Measurements from ENCODE around the gene GPR31. TPM values are rescaled to one million over a fixed set of nuclear protein-coding genes. Genes with fewer than 3 reads are reported as not detected.

GPR31 gene
- total and polyA plus RNA-seq, 2 of the 4 experiments (the other 2 are of a cell fraction): not detected

DNA sequence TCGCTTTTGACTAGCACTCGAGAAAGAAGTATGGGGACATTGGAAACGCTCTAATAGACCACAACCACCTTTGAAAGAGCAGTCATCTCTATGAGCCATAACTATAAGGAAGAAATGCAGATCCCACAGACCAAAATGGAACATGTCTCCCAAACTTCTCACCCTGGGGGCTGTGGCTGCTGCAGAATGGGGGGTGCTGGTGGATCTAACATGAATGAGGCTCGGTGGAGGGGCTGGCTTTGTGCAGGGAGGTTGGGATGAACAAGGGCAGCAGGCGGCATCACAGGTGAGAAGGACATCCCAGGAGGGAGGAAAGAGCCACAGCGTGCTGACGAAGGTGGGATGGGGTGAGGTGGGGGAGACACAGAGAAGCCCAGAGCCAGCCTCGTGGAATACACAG, 45.4 kb downstream of the GPR31 start:
- ATAC-seq (ENCODE audit: low read depth): no peak
- H3K27me3 ChIP-seq (ENCODE audit: control insufficient read depth, insufficient read depth, low read length): no peaks in the 10 kb centered on the region
- H2AK9ac ChIP-seq (replicated peaks; ENCODE audit: low read depth, low read length, poor library complexity): no peak overlapping the region
- intact Hi-C loops (cut with micrococcal nuclease) (no loop called here), in situ Hi-C loops (cut with MboI; ENCODE audit: low sequenced_read_pairs) (no loop called here), dilution Hi-C loops (cut with HindIII; ENCODE audit: low sequenced_read_pairs, unreplicated experiment) (no loop called here)
- ChIA-PET CTCF (no interaction called here), POLR2A (ENCODE audit: unreplicated experiment) (no interaction called here)
- no peak overlapping the region for H2BK120ac ChIP-seq (ENCODE audit: low read depth, low read length)
- no peaks in the 10 kb centered on the region for H3K4me1 ChIP-seq (ENCODE audit: control insufficient read depth, insufficient read depth, low read length)
- no peak overlapping the region for H2BK5ac ChIP-seq (ENCODE audit: low read depth, low read length, poor library complexity, severe bottlenecking)
- WGBS, 2 experiments (ENCODE audit: extremely low coverage in 2 of 2, insufficient read length in 1 of 2): 27% methylated on average over 2 of the region's 8 CpGs; no CpG with 5 or more reads in 1 of the 2 experiments
- no peak for DNase-seq
- H3K9me3 ChIP-seq (ENCODE audit: control insufficient read depth, insufficient read depth, low read length): peaks cover 18% of the 10 kb centered on the region
- no peaks in the 10 kb centered on the region for H3K36me3 ChIP-seq (ENCODE audit: control insufficient read depth, insufficient read depth, low read length)
- no peak overlapping the region for H3K18ac ChIP-seq (ENCODE audit: low read depth, low read length)
- no peak overlapping the region for H3K4ac ChIP-seq (ENCODE audit: low read depth, low read length)
- no peak overlapping the region for H4K91ac ChIP-seq (ENCODE audit: insufficient read depth, low read depth, low read length)
- H4K20me1 ChIP-seq (ENCODE audit: insufficient read depth, low read length): no peaks in the 10 kb centered on the region
- H3K23ac ChIP-seq (ENCODE audit: low read depth, low read length): no peak overlapping the region
- H3K56ac ChIP-seq (ENCODE audit: extremely low read depth, insufficient read depth, low read length): no peak overlapping the region
- H2BK20ac ChIP-seq (ENCODE audit: low read depth, low read length): no peak overlapping the region
- H3K4me3 ChIP-seq (ENCODE audit: insufficient read depth, low read depth, low read length): no peak overlapping the region
- no peak overlapping the region for H3K4me2 ChIP-seq (ENCODE audit: low read depth, low read length)
- no peak overlapping the region for H2BK15ac ChIP-seq (ENCODE audit: low read depth, low read length)
- no peaks in the 10 kb centered on the region for H3K9me1 ChIP-seq (ENCODE audit: insufficient read depth, low read length)
- no peak overlapping the region for H3K14ac ChIP-seq (replicated peaks; ENCODE audit: low read depth, low read length)
- TF ChIP-seq RAD21 (IDR thresholded peaks at IDR 0.05; ENCODE audit: low read length) (no peak), MAZ (IDR thresholded peaks at IDR 0.05; ENCODE audit: borderline replicate concordance, low read depth, low read length) (no peak), CHD1 (IDR thresholded peaks at IDR 0.05; ENCODE audit: low read depth, low read length) (no peak), FOS (IDR thresholded peaks at IDR 0.05; ENCODE audit: low read depth, low read length) (no peak), RFX5 (IDR thresholded peaks at IDR 0.05; ENCODE audit: low read depth, low read length) (no peak), POLR2A (IDR thresholded peaks at IDR 0.05; ENCODE audit: low read depth, low read length) (no peak), MAFK (IDR thresholded peaks at IDR 0.05; ENCODE audit: low read depth, low read length) (no peak), BHLHE40 (IDR thresholded peaks at IDR 0.05; ENCODE audit: low read depth, low read length) (no peak), NFE2L2 (IDR thresholded peaks at IDR 0.05; ENCODE audit: low read depth, low read length) (no peak), MXI1 (IDR thresholded peaks at IDR 0.05; ENCODE audit: borderline replicate concordance, low read depth, low read length) (no peak)
- TF ChIP-seq, protein P1, sequence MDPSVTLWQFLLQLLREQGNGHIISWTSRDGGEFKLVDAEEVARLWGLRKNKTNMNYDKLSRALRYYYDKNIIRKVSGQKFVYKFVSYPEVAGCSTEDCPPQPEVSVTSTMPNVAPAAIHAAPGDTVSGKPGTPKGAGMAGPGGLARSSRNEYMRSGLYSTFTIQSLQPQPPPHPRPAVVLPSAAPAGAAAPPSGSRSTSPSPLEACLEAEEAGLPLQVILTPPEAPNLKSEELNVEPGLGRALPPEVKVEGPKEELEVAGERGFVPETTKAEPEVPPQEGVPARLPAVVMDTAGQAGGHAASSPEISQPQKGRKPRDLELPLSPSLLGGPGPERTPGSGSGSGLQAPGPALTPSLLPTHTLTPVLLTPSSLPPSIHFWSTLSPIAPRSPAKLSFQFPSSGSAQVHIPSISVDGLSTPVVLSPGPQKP (IDR thresholded peaks at IDR 0.05; ENCODE audit: borderline replicate concordance, low read depth, low read length): no peak
- no TSS peak for BruUV-seq (replicated peaks)
- H2AFZ ChIP-seq (replicated peaks; ENCODE audit: low read length, poor library complexity): no peak overlapping the region
- no peak overlapping the region for H4K5ac ChIP-seq (ENCODE audit: low read depth, low read length)
- H3K79me1 ChIP-seq (ENCODE audit: low read depth in 1 of 2, low read length in 2 of 2): no peaks in the 10 kb centered on the region
- H2AK5ac ChIP-seq (ENCODE audit: low read depth, low read length): no peak overlapping the region
- no peak overlapping the region for H4K8ac ChIP-seq (ENCODE audit: low read depth in 2 of 2, low read length in 2 of 2)
- H3K27ac ChIP-seq (ENCODE audit: insufficient read depth, low read length): no peak overlapping the region
- H3K9ac ChIP-seq (ENCODE audit: low read depth, low read length): no peak overlapping the region
